ENCODE data around the gene MEGF9.
"Not testable (repeated sequence)": the region's sequence is repeated elsewhere in the genome, so short reads cannot be mapped to it uniquely, and the experiment has no call there.

MEGF9 gene

DNA sequence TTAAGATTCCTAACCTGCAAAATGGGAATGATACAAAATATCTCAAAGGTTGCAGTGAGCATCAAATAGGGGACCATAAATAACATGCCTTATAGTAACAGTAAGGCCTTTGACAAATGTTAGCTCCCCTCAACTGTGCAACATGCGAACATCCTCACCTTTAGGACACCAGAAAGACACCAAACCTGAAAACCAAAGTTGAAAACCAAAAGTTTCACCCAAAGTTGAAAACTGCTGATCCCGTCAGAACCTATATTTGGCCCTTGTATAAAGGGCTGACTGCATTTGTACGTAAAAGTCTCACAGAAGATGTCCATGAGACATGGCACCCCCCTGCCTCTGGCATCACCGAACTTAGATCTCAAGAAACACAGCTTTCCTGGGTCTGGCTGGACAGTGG lies 146.4 kb downstream of the MEGF9 start:
- DNase-seq = no peak

DNA sequence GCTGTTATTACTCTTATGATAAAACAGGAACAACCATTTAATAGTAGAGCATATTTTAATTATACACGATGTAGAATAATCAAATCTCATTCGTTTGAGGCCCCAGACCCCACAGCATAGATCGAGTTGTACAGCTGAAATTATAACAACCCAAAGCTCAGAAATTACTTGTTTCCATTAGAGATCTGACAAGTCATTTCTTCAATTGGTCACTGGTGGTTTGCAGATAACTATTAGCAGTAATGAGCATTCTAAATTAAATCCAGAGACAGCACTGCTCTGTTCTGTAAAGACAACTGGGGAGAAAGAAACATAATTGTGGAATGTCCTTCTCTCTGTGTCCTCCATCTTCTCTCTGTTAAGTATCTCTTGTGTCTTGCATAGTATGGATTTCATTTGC lies 147.2 kb downstream of the MEGF9 start:
- DNase-seq = no peak

DNA sequence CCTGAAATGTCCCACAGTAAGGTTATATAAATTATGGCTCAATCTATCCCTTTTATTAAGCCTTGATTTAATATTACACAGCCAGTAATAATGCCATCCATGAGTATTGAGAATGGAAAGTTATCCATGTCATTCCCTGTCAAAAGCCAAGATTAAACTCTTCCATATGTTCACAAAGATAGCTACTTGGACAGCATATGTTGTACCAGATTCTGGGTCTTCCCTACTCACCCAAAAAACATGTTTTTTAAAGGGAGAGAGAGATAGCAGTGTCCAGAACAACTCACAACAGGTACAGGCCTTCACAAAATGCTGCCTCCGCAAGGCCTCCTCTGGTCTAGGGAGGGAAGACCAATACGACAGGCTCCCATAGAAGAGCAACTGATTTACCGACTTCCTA lies 149.7 kb downstream of the MEGF9 start:
- no peak for DNase-seq

DNA sequence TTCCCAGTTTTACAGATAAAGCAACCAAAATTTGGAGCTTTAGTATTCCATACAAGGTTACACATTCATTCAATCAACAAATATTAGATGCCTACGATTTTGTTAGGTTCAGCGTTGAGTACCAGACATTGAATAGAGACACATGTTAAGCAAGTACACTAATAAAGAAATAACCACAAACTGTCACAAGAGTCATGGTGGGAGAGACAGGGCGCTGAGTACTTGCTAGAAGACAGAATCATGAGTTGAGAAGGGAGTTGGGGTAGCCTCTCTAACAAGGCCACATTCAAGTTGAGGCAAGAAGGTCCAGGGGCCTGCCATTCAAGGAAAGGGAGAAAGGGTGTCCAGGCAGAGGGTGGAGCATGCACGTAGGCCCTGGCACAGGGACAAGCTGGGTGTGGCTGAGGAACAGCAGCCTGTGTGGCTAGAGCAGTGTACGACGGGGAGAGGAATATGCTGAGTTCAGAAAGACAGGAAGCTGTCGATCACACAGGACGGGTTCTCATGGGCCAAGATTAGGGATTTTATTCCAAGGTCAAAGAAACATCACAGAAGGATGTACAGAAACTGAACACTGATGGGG lies 151.3 kb downstream of the MEGF9 start:
- DNase-seq = no peak

DNA sequence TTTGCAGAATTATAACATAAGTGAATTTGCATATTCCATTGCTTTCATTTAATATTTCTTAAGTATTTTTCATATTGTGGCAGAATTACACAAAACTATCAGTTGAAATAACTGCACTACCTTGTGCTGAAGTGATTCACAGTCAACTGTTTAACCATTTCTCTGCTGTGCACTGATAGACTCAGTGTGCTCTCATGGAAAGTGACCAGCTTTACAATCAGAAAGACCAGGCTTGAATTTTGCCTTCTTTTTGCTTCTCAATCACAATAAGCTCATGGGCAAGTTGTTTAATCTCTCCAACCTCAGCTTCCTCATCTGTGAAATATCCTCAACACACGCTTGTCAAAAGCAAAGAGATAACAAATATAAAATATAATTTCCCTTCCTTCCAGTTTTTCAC lies 152.6 kb downstream of the MEGF9 start:
- DNase-seq = no peak

DNA sequence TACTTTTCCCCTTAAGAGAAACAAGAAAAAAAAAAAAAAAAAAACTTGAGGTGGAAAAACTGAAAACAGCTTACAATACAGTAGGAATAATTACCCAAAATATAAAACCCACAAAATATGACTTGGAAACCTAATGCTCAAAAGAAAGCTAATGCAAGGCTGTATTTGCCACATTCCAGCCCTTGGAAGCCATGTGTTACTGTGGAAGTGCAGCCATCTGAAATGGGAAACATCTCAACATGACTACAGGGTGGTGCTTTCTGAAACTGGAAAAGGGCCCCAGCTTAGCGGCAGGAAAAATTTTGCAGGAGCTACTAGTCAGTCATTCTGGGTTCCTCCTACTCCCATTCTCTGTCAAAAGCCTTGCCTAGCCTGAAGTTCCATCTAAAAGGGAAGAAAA lies 154.7 kb downstream of the MEGF9 start:
- no peak for DNase-seq

DNA sequence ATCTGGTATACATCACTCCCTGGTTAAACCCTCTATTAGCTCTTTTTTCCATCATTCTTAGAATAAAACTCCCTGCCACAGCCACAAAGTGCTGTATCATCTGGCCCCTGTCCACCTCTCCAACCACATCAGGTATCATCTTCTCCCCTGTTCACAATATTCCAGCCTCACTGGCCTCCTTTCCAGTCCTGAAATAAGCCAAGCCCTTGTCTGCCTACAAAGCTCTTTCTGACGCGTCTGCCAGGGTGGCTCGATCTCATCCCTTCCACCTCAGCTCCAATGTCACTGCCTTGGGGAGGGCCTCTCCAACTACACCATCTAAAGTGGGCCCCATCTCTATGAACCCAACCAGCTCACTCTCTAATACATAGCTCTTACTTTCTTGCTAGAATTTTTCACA lies 155.8 kb downstream of the MEGF9 start:
- DNase-seq = no peak

DNA sequence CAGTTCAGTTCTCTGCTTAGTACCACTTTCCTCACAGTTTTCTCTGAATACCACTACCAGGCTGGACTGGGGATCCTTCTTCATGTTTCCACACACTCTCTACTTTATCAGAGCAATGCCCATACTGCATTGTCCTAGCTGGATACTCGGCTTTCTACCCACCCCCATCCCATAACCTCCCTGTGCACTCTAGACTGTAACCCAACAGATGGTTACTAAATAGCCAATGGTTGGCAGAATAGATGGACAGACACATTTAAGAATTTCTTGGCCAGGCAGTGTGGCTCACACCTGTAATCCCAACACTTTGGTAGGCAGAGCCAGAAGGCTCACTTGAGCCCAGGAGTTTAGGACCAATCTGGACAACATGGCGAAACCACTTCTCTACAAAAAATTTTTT lies 157.1 kb downstream of the MEGF9 start:
- no peak for DNase-seq

DNA sequence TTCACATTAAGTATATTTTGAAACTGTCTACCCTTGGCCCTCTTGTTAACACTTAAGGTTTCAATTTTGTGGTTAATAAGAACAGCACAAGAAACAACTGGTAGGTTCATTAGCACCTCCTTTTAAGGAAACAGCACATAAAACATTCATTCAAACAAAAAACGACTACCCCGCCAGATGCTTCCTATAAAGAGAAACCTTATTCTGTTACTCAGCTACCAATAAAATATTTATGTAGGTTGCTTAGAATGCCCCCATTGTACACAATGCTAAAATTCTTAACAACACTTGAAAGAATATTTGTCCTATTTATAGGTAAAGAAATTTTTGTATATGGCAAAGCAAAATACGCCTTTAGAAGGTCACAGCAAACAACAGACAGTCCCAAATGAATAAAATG lies 157.5 kb downstream of the MEGF9 start:
- DNase-seq = no peak

DNA sequence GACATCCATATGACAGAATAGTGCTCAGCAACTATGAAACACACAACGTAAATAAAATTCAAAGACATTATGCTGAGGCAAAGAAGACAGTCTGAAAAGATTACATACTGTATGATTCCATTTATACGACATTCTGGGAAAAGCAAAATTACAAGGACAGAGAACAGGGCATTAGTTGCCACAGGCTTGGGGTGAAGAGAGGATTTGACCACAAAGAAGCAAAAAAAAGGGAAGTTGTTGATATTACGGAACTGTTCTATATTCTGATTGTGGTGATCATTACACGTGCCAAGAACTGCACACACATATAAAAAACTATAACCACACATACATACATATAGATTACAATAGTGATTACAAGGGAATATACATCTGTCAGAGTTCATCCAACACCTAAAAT lies 158.4 kb downstream of the MEGF9 start:
- no peak for DNase-seq

DNA sequence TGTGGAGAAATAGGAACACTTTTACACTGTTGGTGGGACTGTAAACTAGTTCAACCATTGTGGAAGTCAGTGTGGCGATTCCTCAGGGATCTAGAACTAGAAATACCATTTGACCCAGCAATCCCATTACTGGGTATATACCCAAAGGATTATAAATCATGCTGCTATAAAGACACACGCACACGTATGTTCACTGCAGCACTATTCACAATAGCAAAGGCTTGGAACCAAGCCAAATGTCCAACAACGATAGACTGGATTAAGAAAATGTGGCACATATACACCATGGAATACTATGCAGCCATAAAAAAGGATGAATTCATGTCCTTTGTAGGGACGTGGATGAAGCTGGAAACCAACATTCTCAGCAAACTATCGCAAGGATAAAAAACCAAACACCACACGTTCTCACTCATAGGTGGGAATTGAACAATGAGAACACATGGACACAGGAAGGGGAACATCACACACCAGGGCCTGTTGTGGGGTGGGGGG lies 162.0 kb downstream of the MEGF9 start:
- not testable (repeated sequence) for DNase-seq
